OCI-LY3 (cell line): ENCODE data around the gene TTC39A.
"Not testable (repeated sequence)": the region's sequence is repeated elsewhere in the genome, so short reads cannot be mapped to it uniquely, and the experiment has no call there.

Source experiments
- H2AFZ ChIP-seq: fragments of 200-600, 300-600 bp; shearing (Covaris generic); 2 replicates; pipeline ENCODE4 v1.6.0; 2014; ENCODE audit warnings: antibody characterized with exemption, low read depth, low read length
- H3K27ac ChIP-seq: fragments of 200-600, 300-600 bp; sonication (generic); 2 replicates; pipeline ENCODE4 v1.5.1; 2014; ENCODE audit warnings: mild to moderate bottlenecking, low read length, moderate library complexity, mixed read lengths
- H3K27me3 ChIP-seq: fragments of 200-600, 300-600 bp; sonication (generic); 2 replicates; pipeline ENCODE4 v1.6.1; 2014; ENCODE audit warnings: low read depth, low read length, mixed read lengths
- H3K36me3 ChIP-seq: fragments of 200-600, 300-600 bp; sonication (generic); replicated peaks from 2 replicates; pipeline ENCODE3; 2014; ENCODE audit warnings: low read depth, low read length, mixed read lengths
- H3K4me1 ChIP-seq: fragments of 300-600, 200-600 bp; sonication (generic); 2 replicates; pipeline ENCODE4 v1.6.1; 2014; ENCODE audit warnings: low read length, mixed read lengths
- H3K4me2 ChIP-seq: fragments of 200-600, 300-600 bp; sonication (generic); 2 replicates; pipeline ENCODE4 v1.6.1; 2014; ENCODE audit warnings: low read length, mixed read lengths
- H3K4me3 ChIP-seq: fragments of 300-600, 200-600 bp; sonication (generic); 2 replicates; pipeline ENCODE4 v1.5.1; 2014; ENCODE audit warnings: antibody characterized with exemption, mild to moderate bottlenecking, low read length, moderate library complexity
- H3K79me2 ChIP-seq: fragments of 300-600, 200-600 bp; shearing (Covaris generic); 2 replicates; pipeline ENCODE4 v1.6.1; 2014; ENCODE audit warnings: mild to moderate bottlenecking, low read length, mixed read lengths
- H3K9ac ChIP-seq: fragments of 300-600, 200-600 bp; shearing (Covaris generic); 2 replicates; pipeline ENCODE4 v1.6.0; 2014; ENCODE audit warnings: mild to moderate bottlenecking, low read length, moderate library complexity
- H3K9me3 ChIP-seq: fragments of 200-600, 300-600 bp; shearing (Covaris generic); 2 replicates; pipeline ENCODE4 v1.6.1; 2014; ENCODE audit warnings: low read length, mixed read lengths; ENCODE audit not compliant: insufficient read depth
- H4K20me1 ChIP-seq: fragments of 200-600, 300-600 bp; sonication (generic); 2 replicates; pipeline ENCODE4 v1.6.1; 2016; ENCODE audit warnings: low read length, mixed read lengths; ENCODE audit not compliant: insufficient read depth
- EZH2phosphoT487 ChIP-seq: fragments of 200-600 bp; shearing (Covaris generic); IDR thresholded peaks from 2 replicates; pipeline ENCODE4 v1.6.1; 2018; ENCODE audit warnings: antibody characterized with exemption, mixed run types, low read depth
- TF ChIP-seq, protein P1 (sequence below): fragments of 200-600, 300-600 bp; sonication (generic); IDR thresholded peaks from 2 replicates; pipeline ENCODE4 v1.5.1; 2014; ENCODE audit warnings: antibody characterized with exemption, low read length, low read depth

Gene TTC39A

DNA sequence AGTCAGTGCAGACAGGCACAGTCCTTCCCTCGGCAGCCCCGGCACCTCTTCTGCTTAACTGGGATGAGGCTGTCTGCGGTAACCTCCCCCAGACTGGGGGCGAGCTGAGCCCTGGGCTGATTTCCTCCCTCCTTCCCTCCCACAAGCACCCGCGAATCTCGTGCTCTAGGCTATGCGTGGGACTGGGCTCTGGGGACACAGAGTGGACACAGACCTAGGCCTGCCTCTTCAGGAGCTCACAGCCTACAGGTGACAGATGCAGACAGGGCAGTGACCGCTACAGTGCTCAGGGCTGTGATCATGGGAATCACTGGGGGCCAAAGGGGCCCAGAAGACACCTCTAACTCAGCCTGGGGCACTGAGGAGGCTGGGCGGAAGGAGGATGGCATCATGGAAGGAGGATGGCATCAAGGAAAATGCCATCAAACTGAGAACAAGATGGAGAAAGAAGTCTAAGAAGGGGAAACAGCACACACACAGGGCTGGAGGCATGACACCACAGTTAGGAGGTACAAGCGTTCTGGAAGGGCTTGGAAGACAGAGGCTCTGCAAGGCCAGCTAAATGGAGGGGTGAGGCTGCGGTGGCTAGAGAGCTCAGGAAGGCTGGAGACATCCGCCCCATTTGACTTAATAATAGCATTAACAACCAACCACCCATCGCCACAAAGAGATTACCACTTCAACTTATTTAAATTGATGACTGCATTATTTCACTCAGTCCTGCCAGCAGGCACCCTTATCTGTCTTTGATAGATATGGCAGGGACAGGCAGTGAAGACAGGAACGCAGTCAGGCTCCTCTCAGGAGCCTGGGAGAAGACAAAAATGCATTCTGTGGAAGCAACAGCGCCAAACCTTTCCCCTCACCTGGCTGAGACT is 4.2 kb downstream of the TTC39A start:
- peaks cover 5% of the 10 kb centered on the region for H3K4me1 ChIP-seq
- H3K36me3 ChIP-seq, result no peaks in the 10 kb centered on the region
- no peaks in the 10 kb centered on the region for H3K79me2 ChIP-seq
- no peak overlapping the region for H3K4me3 ChIP-seq
- no peak overlapping the region for H3K4me2 ChIP-seq
- 0 out of 2 replicates have a peak, but pooled peaks cover 6% of the 10 kb centered on the region for H3K27me3 ChIP-seq
- H3K27ac ChIP-seq, result no peak overlapping the region
- no peak overlapping the region for H2AFZ ChIP-seq
- no peaks in the 10 kb centered on the region for H4K20me1 ChIP-seq
- TF ChIP-seq, protein P1, sequence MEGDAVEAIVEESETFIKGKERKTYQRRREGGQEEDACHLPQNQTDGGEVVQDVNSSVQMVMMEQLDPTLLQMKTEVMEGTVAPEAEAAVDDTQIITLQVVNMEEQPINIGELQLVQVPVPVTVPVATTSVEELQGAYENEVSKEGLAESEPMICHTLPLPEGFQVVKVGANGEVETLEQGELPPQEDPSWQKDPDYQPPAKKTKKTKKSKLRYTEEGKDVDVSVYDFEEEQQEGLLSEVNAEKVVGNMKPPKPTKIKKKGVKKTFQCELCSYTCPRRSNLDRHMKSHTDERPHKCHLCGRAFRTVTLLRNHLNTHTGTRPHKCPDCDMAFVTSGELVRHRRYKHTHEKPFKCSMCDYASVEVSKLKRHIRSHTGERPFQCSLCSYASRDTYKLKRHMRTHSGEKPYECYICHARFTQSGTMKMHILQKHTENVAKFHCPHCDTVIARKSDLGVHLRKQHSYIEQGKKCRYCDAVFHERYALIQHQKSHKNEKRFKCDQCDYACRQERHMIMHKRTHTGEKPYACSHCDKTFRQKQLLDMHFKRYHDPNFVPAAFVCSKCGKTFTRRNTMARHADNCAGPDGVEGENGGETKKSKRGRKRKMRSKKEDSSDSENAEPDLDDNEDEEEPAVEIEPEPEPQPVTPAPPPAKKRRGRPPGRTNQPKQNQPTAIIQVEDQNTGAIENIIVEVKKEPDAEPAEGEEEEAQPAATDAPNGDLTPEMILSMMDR, result no peak
- no peak overlapping the region for H3K9ac ChIP-seq
- H3K9me3 ChIP-seq, result no peaks in the 10 kb centered on the region

DNA sequence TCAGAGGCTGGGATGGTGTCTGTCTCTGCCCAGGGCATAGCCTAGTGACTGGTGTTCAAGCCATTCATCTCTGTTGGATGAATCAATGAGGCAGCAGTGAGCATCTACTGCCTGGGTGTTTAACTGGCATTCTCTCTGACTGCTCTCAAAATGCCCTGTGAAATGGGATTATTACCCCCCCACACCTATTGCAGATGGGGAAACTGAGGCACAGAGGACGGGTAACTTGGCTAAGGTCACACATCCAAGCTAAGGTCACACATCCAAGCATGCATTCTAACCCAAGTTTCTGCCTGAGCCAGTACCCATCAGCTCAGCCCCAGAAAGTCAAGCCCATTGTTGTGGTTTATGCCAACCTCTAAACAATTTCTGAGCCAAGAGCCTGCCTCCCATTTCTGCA is 5.0 kb downstream of the TTC39A start:
- H3K4me2 ChIP-seq, result no peak overlapping the region
- no peaks in the 10 kb centered on the region for H3K4me1 ChIP-seq
- H4K20me1 ChIP-seq, result no peaks in the 10 kb centered on the region

DNA sequence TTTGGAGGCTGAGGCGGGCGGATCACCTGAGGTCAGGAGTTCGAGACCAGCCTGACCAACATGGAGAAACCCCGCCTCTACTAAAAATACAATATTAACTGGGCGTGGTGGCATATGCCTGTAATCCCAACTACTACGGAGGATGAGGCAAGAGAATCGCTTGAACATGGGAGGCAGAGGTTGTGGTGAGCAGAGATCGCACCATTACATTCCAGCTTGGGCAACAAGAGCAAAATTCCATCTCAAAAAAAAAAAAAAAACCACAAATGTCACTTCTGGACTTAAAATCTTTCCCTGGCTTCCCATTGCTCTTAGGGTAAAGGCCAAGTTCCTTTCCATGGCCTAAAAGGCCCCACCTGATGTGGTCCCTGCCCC is 5.4 kb downstream of the TTC39A start:
- not testable (repeated sequence) for H3K27ac ChIP-seq, H3K4me3 ChIP-seq, H4K20me1 ChIP-seq, H3K9me3 ChIP-seq, H3K36me3 ChIP-seq, H3K27me3 ChIP-seq, H3K4me1 ChIP-seq, H3K9ac ChIP-seq, H3K4me2 ChIP-seq, H2AFZ ChIP-seq, H3K79me2 ChIP-seq

More for the DNA sequence above, 5.0 kb downstream of the TTC39A start:
- H3K36me3 ChIP-seq, result no peaks in the 10 kb centered on the region
- no peaks in the 10 kb centered on the region for H3K79me2 ChIP-seq
- no peaks in the 10 kb centered on the region for H3K9me3 ChIP-seq
- no peak overlapping the region for H3K9ac ChIP-seq
- H2AFZ ChIP-seq, result no peak overlapping the region
- H3K27ac ChIP-seq, result no peak overlapping the region
- 0 out of 2 replicates have a peak, but pooled peaks cover 6% of the 10 kb centered on the region for H3K27me3 ChIP-seq
- TF ChIP-seq EZH2phosphoT487, result no peak
- TF ChIP-seq, protein P1, result no peak
- H3K4me3 ChIP-seq, result no peak overlapping the region

DNA sequence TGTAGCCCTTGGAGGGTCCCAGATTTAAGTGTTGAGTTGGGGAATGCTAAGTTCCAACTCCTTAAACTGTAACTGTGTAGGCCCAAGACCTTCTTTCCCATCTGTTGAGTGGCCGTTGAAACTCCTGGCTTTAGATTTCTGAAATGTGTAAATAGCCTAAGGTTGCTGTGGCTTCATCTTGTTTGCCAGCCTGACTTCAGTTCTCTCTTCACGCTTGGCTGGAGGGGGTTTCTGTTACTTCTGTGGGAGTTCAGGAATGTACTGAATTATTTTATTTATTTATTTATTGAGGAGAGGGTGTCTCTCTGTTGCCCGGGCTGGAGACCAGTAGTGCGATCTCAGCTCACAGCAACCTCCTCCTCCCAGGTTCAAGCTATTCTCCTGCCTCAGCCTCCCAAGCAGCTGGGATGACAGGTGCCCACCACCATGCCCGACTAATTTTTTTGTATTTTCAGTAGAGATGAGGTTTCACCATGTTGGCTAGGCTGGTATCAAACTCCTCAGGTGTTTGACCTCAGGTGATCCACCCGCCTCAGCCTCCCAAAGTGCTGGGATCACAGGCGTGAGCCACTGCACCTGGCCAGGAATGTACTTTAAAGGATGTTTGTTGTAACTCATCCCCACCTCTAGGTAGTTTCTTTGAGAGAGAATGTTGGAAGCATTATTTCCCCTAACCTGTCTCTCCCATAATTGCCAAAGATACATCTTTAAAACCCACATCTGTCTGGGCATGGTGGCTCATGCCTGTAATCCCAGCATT is 5.9 kb downstream of the TTC39A start:
- Histone ChIP-seq H3K27ac (no peak overlapping the region), H3K27me3 (0 out of 2 replicates have a peak, but pooled peaks cover under 1% of the 10 kb centered on the region), H3K36me3 (no peaks in the 10 kb centered on the region), H4K20me1 (no peaks in the 10 kb centered on the region), H2AFZ (no peak overlapping the region), H3K9me3 (no peaks in the 10 kb centered on the region), H3K9ac (no peak overlapping the region), H3K4me3 (no peak overlapping the region), H3K4me1 (no peaks in the 10 kb centered on the region), H3K4me2 (no peak overlapping the region), H3K79me2 (no peaks in the 10 kb centered on the region)
- TF ChIP-seq EZH2phosphoT487, result no peak
- TF ChIP-seq, protein P1, result no peak
